ENCODE results near the gene FGD6.

- TF ChIP-seq CTCF (IDR thresholded peaks at IDR 0.05), result no peak
- no peak for TF ChIP-seq POLR2A (IDR thresholded peaks at IDR 0.05)
Observed at GRCh38 chr12:95198914-95199313, 18.4 kb downstream of the FGD6 start.

Data from body of pancreas (tissue), 4 donors.